Osteocyte (in vitro differentiated cells): Measurements from ENCODE around the gene PRAC2. TPM values are rescaled to one million over a fixed set of nuclear protein-coding genes. Genes with fewer than 3 reads are reported as not detected.

Experiments used
- DNase-seq: peaks from one replicate; pipeline ENCODE4 v3.0.0; 2021; ENCODE audit warnings: mixed read lengths; ENCODE audit not compliant: unreplicated experiment; ENCODE audit errors: extremely low spot score
- H3K27ac Mint-ChIP-seq: one replicate; pipeline ENCODE4 v1.8.0; 2021; ENCODE audit warnings: mild to moderate bottlenecking, mixed read lengths; ENCODE audit not compliant: unreplicated experiment
- H3K27me3 Mint-ChIP-seq: one replicate; pipeline ENCODE4 v1.8.0; 2021; ENCODE audit warnings: mixed read lengths; ENCODE audit not compliant: unreplicated experiment
- H3K36me3 Mint-ChIP-seq: one replicate; pipeline ENCODE4 v1.8.0; 2021; ENCODE audit warnings: mixed read lengths; ENCODE audit not compliant: unreplicated experiment
- H3K4me1 Mint-ChIP-seq: one replicate; pipeline ENCODE4 v1.8.0; 2021; ENCODE audit warnings: mixed read lengths; ENCODE audit not compliant: unreplicated experiment
- H3K4me3 Mint-ChIP-seq: one replicate; pipeline ENCODE4 v1.8.0; 2021; ENCODE audit warnings: mild to moderate bottlenecking, moderate library complexity, mixed read lengths; ENCODE audit not compliant: unreplicated experiment
- H3K9me3 Mint-ChIP-seq: one replicate; pipeline ENCODE4 v1.8.0; 2021; ENCODE audit warnings: mixed read lengths; ENCODE audit not compliant: unreplicated experiment
- total RNA-seq: library from RNA; stranded (reverse); gene quantifications from 2 replicates; pipeline ENCODE4 v1.2.1, GENCODE V29; 2021
- TF ChIP-seq, protein P1 (sequence below): fragments of 200-600 bp; sonication (generic); IDR thresholded peaks from 2 replicates; pipeline ENCODE4 v1.5.0; 2021; ENCODE audit warnings: antibody characterized with exemption, mild to moderate bottlenecking, moderate library complexity

The PRAC2 gene
- total RNA-seq, 1 donor from 2014 or later = not detected

DNA sequence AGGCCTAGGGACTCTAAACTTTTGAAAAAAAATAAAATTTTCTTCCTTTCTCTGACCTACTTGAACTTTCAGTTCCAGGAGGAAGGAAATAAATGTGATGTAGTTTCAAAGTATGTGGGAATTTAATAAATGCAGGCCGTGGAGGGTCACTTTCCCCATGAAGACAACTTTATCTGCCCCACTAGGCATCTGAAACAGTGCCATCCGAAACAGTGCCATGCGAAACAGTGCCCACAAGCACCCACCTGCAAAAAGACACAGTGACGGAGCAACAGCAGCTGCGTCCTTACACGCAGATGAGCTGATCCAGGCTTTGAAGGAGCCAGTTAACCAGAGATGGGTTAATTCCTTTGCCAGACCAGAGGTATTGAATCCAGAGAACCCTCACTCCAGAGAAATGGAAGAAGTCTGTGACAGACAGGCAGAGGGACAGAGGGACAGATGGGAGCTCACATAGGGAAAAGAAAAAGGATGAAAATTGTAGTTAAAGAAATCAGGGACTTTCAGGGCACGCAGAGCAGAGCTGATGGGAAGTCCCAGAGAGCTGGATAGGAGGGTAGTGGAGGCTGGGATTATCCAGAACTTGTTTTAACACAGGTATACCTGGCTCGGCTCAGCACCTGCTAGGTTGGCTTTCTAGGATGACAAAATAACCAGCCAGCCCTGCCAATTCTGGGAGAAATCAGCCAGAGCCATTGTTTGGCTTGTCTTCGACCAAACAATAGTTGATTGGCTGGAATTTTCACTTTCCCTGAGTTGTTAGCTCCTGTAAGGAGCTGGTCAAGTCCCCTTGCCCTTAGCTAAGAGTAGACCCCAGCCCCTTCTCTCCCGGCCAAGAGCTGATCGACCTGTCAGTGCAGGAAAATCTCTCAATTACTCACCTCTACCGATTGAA lies 22.6 kb downstream of the PRAC2 start:
- H3K9me3 Mint-ChIP-seq = no peaks in the 10 kb centered on the region
- H3K4me3 Mint-ChIP-seq = no peak overlapping the region
- no peak overlapping the region for H3K27ac Mint-ChIP-seq
- no peaks in the 10 kb centered on the region for H3K36me3 Mint-ChIP-seq
- TF ChIP-seq, protein P1, sequence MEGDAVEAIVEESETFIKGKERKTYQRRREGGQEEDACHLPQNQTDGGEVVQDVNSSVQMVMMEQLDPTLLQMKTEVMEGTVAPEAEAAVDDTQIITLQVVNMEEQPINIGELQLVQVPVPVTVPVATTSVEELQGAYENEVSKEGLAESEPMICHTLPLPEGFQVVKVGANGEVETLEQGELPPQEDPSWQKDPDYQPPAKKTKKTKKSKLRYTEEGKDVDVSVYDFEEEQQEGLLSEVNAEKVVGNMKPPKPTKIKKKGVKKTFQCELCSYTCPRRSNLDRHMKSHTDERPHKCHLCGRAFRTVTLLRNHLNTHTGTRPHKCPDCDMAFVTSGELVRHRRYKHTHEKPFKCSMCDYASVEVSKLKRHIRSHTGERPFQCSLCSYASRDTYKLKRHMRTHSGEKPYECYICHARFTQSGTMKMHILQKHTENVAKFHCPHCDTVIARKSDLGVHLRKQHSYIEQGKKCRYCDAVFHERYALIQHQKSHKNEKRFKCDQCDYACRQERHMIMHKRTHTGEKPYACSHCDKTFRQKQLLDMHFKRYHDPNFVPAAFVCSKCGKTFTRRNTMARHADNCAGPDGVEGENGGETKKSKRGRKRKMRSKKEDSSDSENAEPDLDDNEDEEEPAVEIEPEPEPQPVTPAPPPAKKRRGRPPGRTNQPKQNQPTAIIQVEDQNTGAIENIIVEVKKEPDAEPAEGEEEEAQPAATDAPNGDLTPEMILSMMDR = no peak
- H3K4me1 Mint-ChIP-seq = no peaks in the 10 kb centered on the region
- DNase-seq = no peak
- peaks cover 91% of the 10 kb centered on the region for H3K27me3 Mint-ChIP-seq

DNA sequence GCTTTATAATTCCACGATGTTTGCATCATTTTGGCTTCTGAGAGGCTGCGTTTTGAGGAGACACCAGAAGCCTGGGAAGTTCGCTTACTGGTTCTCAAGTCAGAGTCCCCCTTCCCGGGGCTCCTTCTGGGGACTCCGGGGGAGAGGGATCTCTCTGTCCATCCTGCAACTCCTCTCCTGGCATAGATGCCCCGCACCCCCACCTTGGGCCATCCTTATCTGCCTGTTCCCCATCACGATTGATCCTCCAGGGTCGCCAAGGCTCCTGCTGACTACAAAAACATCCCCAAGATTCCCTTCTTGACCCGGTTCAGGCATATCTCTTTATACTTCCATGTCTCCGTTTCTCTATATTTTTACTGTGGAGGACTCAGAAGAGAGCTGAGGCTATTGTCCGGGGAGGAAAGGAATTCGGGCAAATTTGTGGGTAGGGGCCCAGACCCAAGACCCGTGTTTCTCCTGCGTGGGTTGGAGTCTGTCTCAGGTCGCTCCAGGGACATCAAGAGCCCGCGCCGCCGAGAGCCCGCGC lies 24.0 kb downstream of the PRAC2 start:
- Mint-ChIP-seq H3K27me3 (peaks cover 94% of the 10 kb centered on the region), H3K4me3 (no peak overlapping the region), H3K36me3 (no peaks in the 10 kb centered on the region), H3K4me1 (no peaks in the 10 kb centered on the region), H3K9me3 (no peaks in the 10 kb centered on the region), H3K27ac (no peak overlapping the region)
- no peak for DNase-seq
- TF ChIP-seq, protein P1 = no peak

DNA sequence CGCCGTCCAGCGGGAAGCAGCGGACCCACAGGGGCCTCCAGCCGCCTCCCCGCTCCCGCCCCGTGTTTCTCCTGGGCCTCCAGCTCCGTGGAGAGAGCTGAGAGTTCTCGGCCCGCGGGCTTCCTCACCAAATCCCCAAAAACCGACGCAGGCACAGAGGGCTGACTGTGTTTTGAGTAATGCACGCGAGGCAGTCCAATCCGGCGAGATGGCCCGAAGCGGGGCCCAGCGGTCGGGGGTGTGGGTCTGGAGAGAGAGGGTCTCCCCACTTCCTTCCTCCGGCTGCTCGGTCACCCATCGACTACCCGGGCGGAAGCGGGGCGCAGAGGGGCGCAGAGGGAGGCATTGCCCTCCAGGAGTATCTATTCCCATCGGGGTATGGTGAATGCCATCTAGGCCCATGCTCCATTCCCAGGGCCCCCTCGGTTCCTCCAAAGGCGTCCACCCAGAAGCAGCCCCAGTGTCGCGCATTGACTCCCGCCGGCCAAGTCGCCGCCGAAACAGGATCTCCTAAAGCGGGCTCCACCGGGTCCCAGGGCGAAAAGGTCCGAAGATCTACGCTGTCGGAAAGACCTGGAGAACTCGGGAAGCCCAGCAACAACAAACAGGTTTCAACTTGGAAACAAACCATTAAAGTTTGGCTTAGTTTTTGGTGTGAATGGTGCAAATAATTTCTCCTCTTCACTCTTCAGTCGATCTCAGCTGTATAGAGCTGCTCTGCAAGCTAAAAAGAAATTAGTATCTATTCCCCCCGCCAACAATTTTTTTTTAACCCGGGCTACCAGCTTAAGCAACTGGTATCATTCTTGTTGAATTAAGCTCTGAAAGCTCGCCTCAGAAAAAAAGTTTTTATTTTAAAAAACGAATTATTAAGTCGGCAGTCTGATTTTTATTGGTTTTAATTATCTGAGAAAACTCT lies 24.7 kb downstream of the PRAC2 start:
- Mint-ChIP-seq H3K4me1 (no peaks in the 10 kb centered on the region), H3K27me3 (peaks cover 93% of the 10 kb centered on the region), H3K36me3 (no peaks in the 10 kb centered on the region), H3K4me3 (no peak overlapping the region), H3K27ac (no peak overlapping the region), H3K9me3 (no peaks in the 10 kb centered on the region)
- DNase-seq = no peak
- TF ChIP-seq, protein P1 = no peak

DNA sequence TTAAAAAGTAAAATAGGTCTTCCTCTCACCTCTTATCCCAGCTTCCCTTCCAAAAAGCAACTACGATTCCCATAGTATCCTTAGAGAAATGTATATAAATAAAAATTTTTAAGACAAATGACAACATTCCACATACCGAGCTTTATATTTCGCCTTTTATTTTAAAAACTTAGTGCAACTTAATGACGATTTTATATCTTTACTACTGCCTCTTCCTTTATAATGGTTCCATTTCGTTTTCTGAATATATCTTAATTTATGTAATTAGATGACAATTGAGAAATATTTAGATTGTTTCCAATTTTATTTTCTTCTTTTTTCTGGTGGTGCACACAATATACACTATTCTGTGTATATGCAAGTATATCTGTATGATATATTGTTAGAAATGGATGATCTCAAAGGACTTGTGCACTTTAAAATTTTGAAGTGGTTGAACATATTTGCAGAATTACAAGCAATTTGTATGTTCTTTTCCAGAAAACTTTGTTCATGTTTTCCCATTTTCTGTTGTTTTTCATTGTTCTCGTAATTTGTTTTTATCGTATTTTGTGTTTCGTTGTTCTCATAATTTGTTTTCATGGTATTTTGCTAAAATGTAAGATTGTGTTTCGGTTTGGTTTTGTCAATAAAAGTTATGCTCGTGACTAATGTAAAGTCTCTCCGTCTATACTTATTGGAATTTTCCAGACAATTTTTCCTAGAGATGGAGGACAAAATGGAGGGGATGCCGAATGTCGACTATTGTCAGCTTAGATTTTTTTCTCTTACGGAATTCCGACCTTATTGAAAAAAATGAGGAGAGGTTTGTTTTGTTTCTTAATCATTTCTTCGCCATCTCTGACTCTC lies 26.0 kb downstream of the PRAC2 start:
- Mint-ChIP-seq H3K4me1 (no peaks in the 10 kb centered on the region), H3K9me3 (no peaks in the 10 kb centered on the region), H3K27ac (no peak overlapping the region), H3K4me3 (no peak overlapping the region), H3K36me3 (no peaks in the 10 kb centered on the region), H3K27me3 (peaks cover 93% of the 10 kb centered on the region)
- TF ChIP-seq, protein P1 = no peak
- DNase-seq = no peak
